Choroid plexus epithelial cell (primary cell): ENCODE data around the gene DUSP15.

Source experiments
- DNase-seq: peaks from one replicate; pipeline ENCODE4 v3.0.0-alpha.2; 2010; ENCODE audit warnings: low read depth
- H3K4me3 ChIP-seq: 2 replicates; pipeline ENCODE4 v1.5.1; 2011; ENCODE audit warnings: low read depth, mild to moderate bottlenecking, control low read depth, low read length, moderate library complexity
- CTCF ChIP-seq: conservative IDR thresholded peaks from 2 replicates; pipeline ENCODE4 v1.5.1; 2011; ENCODE audit warnings: low read depth, mild to moderate bottlenecking, control low read depth, inconsistent platforms, low read length, moderate library complexity

DUSP15 gene

DNA sequence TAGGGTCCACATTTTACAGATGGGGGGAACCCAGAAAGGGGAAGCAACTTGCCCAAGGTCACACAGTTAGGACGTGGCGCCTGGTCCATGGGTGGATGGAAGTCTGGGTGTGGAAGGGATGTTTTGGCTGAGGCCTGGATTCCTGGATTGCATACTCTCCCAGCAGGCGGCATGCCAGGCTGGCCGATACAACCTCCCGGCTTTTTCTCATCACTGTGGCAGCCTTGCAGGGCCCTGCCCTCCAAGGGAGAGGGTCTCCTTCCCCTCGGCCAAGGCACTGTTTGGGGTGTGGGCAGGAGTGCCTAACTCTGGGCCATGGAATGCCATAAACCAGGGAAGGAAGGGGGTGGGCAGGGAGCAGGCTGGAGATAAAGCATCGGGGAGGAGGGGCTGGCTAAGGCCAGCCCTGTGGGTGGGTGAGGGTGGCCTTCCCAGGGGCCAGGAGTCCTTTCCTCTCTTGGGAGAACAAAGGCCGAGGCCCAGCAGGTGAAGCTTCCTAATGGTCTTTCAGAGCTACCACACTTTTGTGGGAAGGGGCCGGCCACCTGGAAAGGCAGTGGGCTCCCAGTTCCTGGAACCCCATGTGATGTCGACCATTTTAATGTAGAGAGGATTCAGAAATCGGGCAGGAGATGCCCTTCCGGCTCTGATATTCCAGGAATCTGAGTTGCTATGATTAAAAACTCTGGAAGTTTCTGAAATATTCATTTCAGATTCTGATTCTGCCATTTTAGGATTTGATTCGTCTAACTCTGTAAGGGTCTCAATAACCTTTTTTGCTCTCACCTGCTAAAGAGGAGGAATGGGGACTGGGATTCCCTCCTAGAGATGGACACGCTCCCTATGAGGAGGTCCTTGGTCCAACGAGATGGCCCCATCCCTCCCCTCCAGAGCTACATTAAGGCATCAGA, 29.2 kb downstream of the DUSP15 start:
- TF ChIP-seq CTCF, result no peak
- no peak overlapping the region for H3K4me3 ChIP-seq
- no peak for DNase-seq

DNA sequence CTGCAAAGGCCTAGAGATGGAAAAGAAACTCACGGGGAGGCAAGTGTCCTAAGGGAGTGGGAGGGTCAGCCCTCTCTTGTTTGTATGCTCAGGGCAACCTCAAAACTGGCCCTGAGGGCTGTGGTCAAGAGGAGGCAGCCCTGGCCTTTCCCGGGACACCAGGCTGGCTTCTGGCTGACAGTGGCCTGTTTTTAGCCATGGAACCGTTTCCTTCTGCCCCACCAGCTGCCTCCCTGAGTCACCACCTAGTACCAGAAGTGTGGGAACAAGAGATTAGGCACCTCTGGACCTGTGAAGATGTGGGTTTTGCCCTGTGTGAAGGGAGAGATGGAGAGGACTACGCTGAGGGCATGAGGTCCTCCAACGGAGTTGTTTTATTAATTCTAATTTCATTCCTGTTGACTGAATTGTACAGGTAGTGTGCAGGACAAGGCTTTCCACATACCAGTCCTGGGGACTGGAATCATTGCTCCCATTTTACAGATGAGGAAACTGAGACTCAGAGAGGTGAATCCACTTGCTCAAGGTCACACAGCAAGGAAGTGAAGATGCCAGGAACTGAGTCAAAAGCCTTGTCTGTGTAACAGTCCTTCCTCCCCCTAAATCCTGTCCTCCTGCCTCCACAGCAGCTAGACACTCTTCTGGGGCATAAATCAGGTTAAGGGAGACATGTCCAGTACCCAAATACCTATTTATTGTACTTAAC, 30.4 kb downstream of the DUSP15 start:
- H3K4me3 ChIP-seq, result no peak overlapping the region
- TF ChIP-seq CTCF, result no peak
- DNase-seq, result no peak

DNA sequence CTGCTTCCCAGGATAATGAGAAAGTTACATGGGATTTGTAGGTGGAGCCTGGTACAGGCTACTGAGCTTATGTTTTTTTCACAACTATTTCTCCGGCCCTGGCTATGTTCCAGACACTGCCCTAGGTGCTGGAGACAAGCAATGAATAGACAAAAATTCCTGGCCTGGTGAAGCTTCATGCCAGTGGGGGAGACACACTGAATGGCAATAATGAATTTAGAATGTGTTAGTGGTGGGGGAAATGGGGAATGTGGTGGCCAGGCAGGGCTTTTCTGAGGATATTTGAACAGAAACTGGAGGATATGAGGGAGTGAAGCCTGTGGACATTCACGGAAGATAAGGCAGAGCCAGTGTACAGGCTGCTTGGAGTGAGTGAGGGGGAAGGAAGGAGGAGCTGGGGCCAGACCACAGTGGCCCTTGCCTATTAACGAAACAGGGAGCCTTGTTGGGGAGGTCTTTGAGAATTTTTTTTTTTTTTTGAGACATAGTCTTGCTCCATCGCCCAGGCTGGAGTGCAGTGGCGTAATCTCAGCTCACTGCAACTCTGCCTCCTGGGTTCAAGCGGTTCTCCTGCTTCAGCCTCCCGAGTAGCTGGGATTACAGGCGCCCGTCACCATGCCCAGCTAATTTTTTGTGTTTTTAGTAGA, 31.6 kb downstream of the DUSP15 start:
- peak; percentile 58 for DNase-seq
- H3K4me3 ChIP-seq, result no peak overlapping the region
- TF ChIP-seq CTCF, result no peak

- peak; percentile 58 for DNase-seq
- no peak for TF ChIP-seq CTCF
- H3K4me3 ChIP-seq, result no peak overlapping the region
Measured at GRCh38 chr20:31837896-31838397, 32.4 kb downstream of the DUSP15 start.

DNA sequence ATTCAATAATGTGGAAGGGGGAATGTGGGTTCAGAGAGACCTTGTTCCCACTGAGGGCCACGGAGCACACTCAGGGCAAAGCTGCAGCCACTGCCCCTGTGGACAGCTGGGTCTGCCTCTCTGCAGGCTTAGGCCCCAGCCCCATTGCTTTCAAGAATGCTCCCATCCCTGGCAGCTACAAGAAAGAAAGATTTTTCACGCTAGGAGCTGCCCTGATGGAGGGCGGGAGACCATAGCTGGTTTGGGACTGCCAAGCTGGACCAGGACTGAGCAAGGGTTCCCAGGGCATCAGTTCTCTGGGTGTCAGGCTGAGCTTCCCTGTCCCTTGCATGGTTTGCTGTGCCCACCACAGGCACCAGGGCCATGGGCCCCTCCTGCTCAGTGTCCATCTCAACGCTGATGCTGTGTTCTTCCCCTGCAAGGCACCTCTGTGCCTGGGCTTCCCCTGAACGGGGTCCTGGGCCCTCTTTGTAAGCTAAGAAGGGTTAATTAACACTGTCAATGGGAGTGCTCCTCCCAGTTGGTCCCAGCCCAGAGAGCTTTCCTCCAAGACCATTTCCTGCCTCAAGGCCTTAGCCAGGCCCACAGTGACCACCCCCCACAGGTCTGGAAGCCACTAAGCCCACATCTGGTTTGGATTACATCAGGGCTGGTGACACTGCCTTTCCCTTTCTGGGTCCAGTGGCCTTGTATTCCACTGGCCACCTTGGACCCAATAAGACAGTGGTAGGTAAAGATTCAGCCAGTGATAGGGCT, 33.3 kb downstream of the DUSP15 start:
- no peak for TF ChIP-seq CTCF
- no peak for DNase-seq
- no peak overlapping the region for H3K4me3 ChIP-seq

DNA sequence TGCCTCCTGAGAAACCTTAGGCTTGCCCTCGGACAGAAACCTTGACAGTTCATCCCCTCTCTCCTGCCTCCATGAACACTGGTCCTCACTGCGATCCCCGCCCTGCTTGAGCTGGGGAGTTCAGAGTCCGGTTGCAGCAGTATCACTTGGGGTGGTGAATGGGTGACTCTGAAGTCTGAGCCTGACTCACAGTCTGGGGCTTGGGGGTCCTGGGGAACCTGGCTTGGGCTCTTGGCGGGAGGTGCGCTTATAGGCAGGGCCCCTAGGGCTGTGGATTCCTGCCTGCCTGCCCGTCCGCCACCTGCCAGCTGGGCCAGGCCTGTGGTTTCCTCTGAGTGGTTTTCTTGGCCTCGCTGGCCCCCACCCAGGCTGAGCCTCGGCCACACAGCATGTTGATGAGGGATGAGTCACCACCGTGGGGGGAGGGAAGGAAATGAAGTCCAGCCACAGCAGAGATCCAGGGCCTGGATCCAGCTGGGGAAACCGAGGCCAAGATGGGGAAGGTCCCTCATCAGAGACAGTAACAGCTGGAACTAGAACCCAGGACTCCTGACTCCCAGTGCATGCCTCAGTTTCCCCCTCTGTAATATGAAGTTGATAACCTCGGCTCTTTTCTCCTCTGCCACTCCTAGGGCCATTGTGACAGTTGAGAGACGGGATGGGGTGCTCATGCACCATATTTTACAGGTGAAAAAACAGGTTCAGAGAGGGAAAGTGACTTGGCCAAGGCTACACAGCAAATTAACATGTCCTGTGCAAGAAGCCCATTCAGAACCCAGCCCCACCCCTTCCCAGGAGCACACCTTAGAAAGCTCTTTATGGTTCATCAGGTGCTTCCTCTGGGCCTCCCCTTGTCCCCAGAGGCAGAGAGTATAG, 34.1 kb downstream of the DUSP15 start:
- no peak for TF ChIP-seq CTCF
- no peak overlapping the region for H3K4me3 ChIP-seq
- peak; percentile 95 for DNase-seq
